HCT116 (cell line): Measurements from ENCODE around the gene CDK2AP2. TPM values are rescaled to one million over a fixed set of nuclear protein-coding genes. Genes with fewer than 3 reads are reported as not detected.

Experiments
- ATAC-seq: fragments of 200-7000 bp; cut with Tn5 transposase; 2 replicates; pipeline ENCODE4 v1.9.1; 2020; ENCODE audit warnings: mild to moderate bottlenecking, moderate library complexity
- BruUV-seq: library from RNA; stranded (reverse); fragments of 400-500 nt; replicated peaks from 2 replicates; lab custom pipeline; 2021; lab: Mats Ljungman, UMichigan
- CTCF ChIA-PET: fragments of 300-600 bp; sonication (Branson Sonifier 250); formaldehyde crosslinking; loops from one replicate; lab custom pipeline; 2021; ENCODE audit warnings: antibody characterized with exemption; lab: Charles Lee
- POLR2A ChIA-PET: fragments of 300-600, 350-600 bp; sonication (Branson Sonifier 250); formaldehyde crosslinking; loops from one replicate; lab custom pipeline; 2021; ENCODE audit warnings: antibody characterized with exemption; lab: Charles Lee
- RAD21 ChIA-PET, 2 experiments: fragments of 300-600 bp; sonication (Branson Sonifier 250); formaldehyde crosslinking; loops; one replicate each; lab custom pipeline; 2023; ENCODE audit warnings: low total read pairs in 2 of 2; ENCODE audit not compliant: uncharacterized antibody in 2 of 2, unreplicated experiment in 2 of 2, low non-redundant PET in 1 of 2; lab: Charles Lee
- DNase-seq: peaks from one replicate; pipeline ENCODE4 v3.0.0-alpha.2; 2010; ENCODE audit warnings: low read depth, low spot score
- H2AFZ ChIP-seq: fragments of 200-600 bp; shearing (Covaris generic), sonication (generic); 2 replicates; pipeline ENCODE4 v1.6.1; 2017; ENCODE audit warnings: low read depth, mixed run types, mixed read lengths, antibody characterized with exemption, low read length; ENCODE audit not compliant: poor library complexity, severe bottlenecking
- H3K27ac ChIP-seq: 2 replicates; pipeline ENCODE4 v1.5.1; 2012; ENCODE audit warnings: low read depth, low read length
- H3K27me3 ChIP-seq: fragments of 200-600 bp; sonication (generic); 2 replicates; pipeline ENCODE4 v1.6.1; 2016; ENCODE audit warnings: mixed run types, low read length, mixed read lengths; ENCODE audit not compliant: insufficient read depth
- H3K36me3 ChIP-seq, 2 experiments: fragments of 200-500 bp in 1 of 2; fragments of 200-600 bp in 1 of 2; sonication (Bioruptor generic) in 1 of 2; sonication (generic) in 1 of 2; 2 replicates each; pipeline versions ENCODE4 v1.5.1 to v1.6.1; 2014 to 2016; ENCODE audit warnings: low read length in 2 of 2, inconsistent platforms in 1 of 2, mixed read lengths in 1 of 2, mixed run types in 1 of 2; ENCODE audit not compliant: insufficient read depth in 2 of 2, control insufficient read depth in 1 of 2
- H3K4me1 ChIP-seq, 2 experiments: fragments of 200-600 bp in 1 of 2; sonication (generic) in 1 of 2; 2 replicates each; pipeline versions ENCODE4 v1.5.1 to v1.6.1; 2012 to 2017; ENCODE audit warnings: low read length in 2 of 2, inconsistent platforms in 1 of 2, mild to moderate bottlenecking in 1 of 2, mixed read lengths in 1 of 2, mixed run types in 1 of 2, moderate library complexity in 1 of 2; ENCODE audit not compliant: insufficient read depth in 2 of 2, control insufficient read depth in 1 of 2
- H3K4me2 ChIP-seq: fragments of 200-600 bp; sonication (generic); 2 replicates; pipeline ENCODE4 v1.6.1; 2017; ENCODE audit warnings: mixed run types, low read length, mixed read lengths
- H3K4me3 ChIP-seq, 2 experiments: fragments of 200-600 bp in 1 of 2; sonication (generic) in 1 of 2; replicated peaks in 1 of 2; 2 replicates each; pipeline ENCODE4 v1.5.1; 2011 to 2016; ENCODE audit warnings: low read length in 2 of 2, control low read depth in 1 of 2, low read depth in 1 of 2, mild to moderate bottlenecking in 1 of 2, mixed read lengths in 1 of 2, mixed run types in 1 of 2
- H3K79me2 ChIP-seq: fragments of 200-600 bp; sonication (generic); 2 replicates; pipeline ENCODE4 v1.6.1; 2017; ENCODE audit warnings: mild to moderate bottlenecking, mixed run types, low read length, moderate library complexity, mixed read lengths; ENCODE audit not compliant: insufficient read depth
- H3K9ac ChIP-seq: fragments of 200-600 bp; sonication (generic); 2 replicates; pipeline ENCODE4 v1.6.1; 2016; ENCODE audit warnings: low read length, mixed read lengths
- H3K9me2 ChIP-seq: fragments of 200-600 bp; sonication (generic), shearing (Covaris generic); 2 replicates; pipeline ENCODE4 v1.6.1; 2017; ENCODE audit warnings: mixed run types, mild to moderate bottlenecking, moderate library complexity; ENCODE audit not compliant: insufficient read depth
- H3K9me3 ChIP-seq, 2 experiments: fragments of 200-500 bp in 1 of 2; fragments of 200-600 bp in 1 of 2; sonication (Bioruptor generic) in 1 of 2; sonication (generic) in 1 of 2; 2 replicates each; pipeline ENCODE4 v1.6.1; 2014 to 2017; ENCODE audit warnings: low read length in 2 of 2, mixed read lengths in 2 of 2, inconsistent platforms in 1 of 2, low read depth in 1 of 2, mild to moderate bottlenecking in 1 of 2, mixed run types in 1 of 2, moderate library complexity in 1 of 2; ENCODE audit not compliant: control insufficient read depth in 1 of 2, insufficient read depth in 1 of 2
- H4K20me1 ChIP-seq: fragments of 200-600 bp; sonication (generic), shearing (Covaris generic); 2 replicates; pipeline ENCODE4 v1.6.1; 2017; ENCODE audit warnings: mixed run types, mild to moderate bottlenecking, moderate library complexity; ENCODE audit not compliant: insufficient read depth
- CBX3 ChIP-seq: IDR thresholded peaks from 2 replicates; pipeline ENCODE4 v1.6.1; 2012; ENCODE audit warnings: low read depth
- ELF1 ChIP-seq: IDR thresholded peaks from 2 replicates; pipeline ENCODE4 v1.6.1; 2012; ENCODE audit warnings: low read depth, borderline replicate concordance
- POLR2AphosphoS5 ChIP-seq: IDR thresholded peaks from 2 replicates; pipeline ENCODE4 v1.6.1; 2011; ENCODE audit warnings: mild to moderate bottlenecking, low read depth, low read length, moderate library complexity
- RAD21 ChIP-seq: IDR thresholded peaks from 2 replicates; pipeline ENCODE4 v1.6.1; 2012; ENCODE audit warnings: low read depth, mild to moderate bottlenecking
- SIN3A ChIP-seq: IDR thresholded peaks from 2 replicates; pipeline ENCODE4 v1.6.1; 2012; ENCODE audit warnings: low read depth
- ZNF274 ChIP-seq: fragments of 200-500 bp; sonication (Bioruptor generic); IDR thresholded peaks from 2 replicates; pipeline ENCODE4 v1.6.1; 2014; ENCODE audit warnings: mild to moderate bottlenecking, low read depth, low read length, inconsistent platforms
- intact Hi-C: fragments of 100-400 bp; cut with micrococcal nuclease; formaldehyde crosslinking; loops from 2 replicates; pipeline ENCODE4 v1.10.0; 2022
- total RNA-seq: library from RNA; stranded (reverse); gene quantifications from one replicate; pipeline ENCODE4 v1.2.1, GENCODE V29; 2021; ENCODE audit not compliant: unreplicated experiment
- TF ChIP-seq, protein P1 (sequence below): IDR thresholded peaks from 2 replicates; pipeline ENCODE4 v1.6.1; 2011; ENCODE audit warnings: mild to moderate bottlenecking, low read length, moderate library complexity; ENCODE audit not compliant: insufficient replicate concordance; ENCODE audit errors: extremely low read depth
- TF ChIP-seq, protein P2 (sequence below): IDR thresholded peaks from 2 replicates; pipeline ENCODE4 v1.6.1; 2012

CDK2AP2 gene
- total RNA-seq, 1 experiment from 2014 or later: 53.6 TPM

DNA sequence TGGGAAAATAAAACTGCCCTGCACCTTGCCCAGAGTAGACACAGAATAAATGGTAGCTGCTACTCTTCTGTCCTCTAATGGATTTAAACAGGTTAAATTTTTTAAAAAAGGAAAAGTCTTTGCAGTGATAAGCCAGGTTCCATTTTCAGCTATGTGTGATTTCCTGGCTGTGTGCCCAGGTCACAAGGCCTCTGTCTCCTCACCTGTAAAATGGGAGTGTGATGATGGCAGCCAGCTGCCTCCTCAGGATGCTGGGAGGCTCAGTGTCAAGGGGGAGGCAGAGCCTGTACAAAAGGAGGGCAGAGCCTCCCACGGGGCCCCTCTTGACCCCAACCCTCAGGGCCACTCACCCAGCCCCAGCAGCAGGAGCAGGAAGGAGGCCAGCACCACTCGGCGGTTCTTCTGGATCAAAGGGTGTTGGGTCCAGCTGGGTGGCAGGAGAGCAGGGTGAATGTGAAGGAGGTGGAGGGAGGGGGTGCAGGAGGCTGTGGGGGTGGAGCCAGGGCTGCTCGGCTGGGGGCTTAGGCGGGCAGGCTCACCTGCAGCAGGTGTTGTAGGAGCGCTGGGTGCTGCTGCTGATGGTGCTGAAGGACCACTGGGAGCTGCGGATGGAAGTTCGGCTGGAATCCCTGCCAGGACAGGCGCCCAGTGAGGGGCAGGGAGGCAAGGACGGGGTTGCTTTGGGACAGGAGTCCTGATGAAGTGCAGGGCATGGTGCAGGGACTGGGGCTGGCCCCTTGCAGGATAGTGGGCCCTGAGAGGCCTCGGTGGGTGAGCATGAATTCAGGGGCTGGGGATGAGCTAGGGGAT, 40.8 kb downstream of the CDK2AP2 start:
- H3K4me1 ChIP-seq: peaks cover 35 to 59% of the 10 kb centered on the region in 2 experiments
- BruUV-seq: TSS peak; percentile 8
- H3K27me3 ChIP-seq: no peaks in the 10 kb centered on the region
- no peaks in the 10 kb centered on the region for H3K9me2 ChIP-seq
- no peaks in the 10 kb centered on the region for H4K20me1 ChIP-seq
- H3K27ac ChIP-seq: peak overlapping the region; percentile 98
- H3K9ac ChIP-seq: peak overlapping the region; percentile 95
- POLR2A ChIA-PET: interaction anchor here (1.0 kb wide), 1 partner anchor 113 kb away, joined by 3 read pairs; no protein-coding TSS in a partner anchor
- no peak overlapping the region for H2AFZ ChIP-seq
- no peaks in the 10 kb centered on the region for H3K36me3 ChIP-seq
- peaks cover 15% of the 10 kb centered on the region; the same call in 1 of the 2 replicates for H3K79me2 ChIP-seq
- RAD21 ChIA-PET: no interaction called here
- no peak for DNase-seq
- TF ChIP-seq POLR2AphosphoS5 (peak; percentile 10; the same call in 1 of the 2 replicates), ELF1 (no peak)
- TF ChIP-seq, all 23 proteins: peak for 1
- ATAC-seq: no peak
- Histone ChIP-seq H3K9me3 (no peaks in the 10 kb centered on the region), H3K4me2 (peak overlapping the region; percentile 100), H3K4me3 (peak overlapping the region; percentile 82 to 95)
- CTCF ChIA-PET: interaction anchor here (1.5 to 1.9 kb wide), 2 partner anchors 28 to 66 kb away, joined by 3 to 8 read pairs; partner anchors contain the start of gene PPP1CA
- intact Hi-C loops: loop anchor here (5.0 kb wide), 1 partner anchor 115 kb away; the partner anchor contains the start of gene POLD4

DNA sequence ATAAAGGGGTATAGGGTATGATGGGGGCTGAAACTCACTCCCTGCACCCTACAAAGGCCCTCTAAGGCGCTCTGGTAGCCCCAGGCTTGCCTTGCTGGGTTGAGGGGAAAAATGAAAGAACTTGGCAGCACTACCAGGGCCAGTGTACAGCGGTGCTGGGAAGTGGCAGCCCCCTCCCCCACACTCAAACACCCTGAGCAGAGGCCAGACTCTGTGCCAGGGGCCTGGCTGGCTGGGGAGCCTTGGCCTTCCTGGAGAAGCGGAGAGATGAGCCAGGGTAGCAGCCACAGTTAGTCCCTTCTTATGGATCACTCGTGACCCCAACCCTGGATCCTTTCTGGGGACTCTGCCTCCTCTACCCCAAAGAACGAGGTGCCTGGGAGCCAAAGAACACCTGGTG, 41.6 kb downstream of the CDK2AP2 start:
- Histone ChIP-seq H3K4me2 (peak overlapping the region; percentile 100), H3K27ac (peak overlapping the region; percentile 98), H3K9me3 (no peaks in the 10 kb centered on the region), H3K9me2 (no peaks in the 10 kb centered on the region)
- POLR2A ChIA-PET: interaction anchor here (1.0 kb wide), 1 partner anchor 8 kb away, joined by 3 read pairs; no protein-coding TSS in a partner anchor
- TF ChIP-seq ZNF274: no peak
- TF ChIP-seq SIN3A: no peak
- TF ChIP-seq, protein P1, sequence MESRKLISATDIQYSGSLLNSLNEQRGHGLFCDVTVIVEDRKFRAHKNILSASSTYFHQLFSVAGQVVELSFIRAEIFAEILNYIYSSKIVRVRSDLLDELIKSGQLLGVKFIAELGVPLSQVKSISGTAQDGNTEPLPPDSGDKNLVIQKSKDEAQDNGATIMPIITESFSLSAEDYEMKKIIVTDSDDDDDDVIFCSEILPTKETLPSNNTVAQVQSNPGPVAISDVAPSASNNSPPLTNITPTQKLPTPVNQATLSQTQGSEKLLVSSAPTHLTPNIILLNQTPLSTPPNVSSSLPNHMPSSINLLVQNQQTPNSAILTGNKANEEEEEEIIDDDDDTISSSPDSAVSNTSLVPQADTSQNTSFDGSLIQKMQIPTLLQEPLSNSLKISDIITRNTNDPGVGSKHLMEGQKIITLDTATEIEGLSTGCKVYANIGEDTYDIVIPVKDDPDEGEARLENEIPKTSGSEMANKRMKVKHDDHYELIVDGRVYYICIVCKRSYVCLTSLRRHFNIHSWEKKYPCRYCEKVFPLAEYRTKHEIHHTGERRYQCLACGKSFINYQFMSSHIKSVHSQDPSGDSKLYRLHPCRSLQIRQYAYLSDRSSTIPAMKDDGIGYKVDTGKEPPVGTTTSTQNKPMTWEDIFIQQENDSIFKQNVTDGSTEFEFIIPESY: no peak
- TF ChIP-seq CBX3: no peak
- TF ChIP-seq, protein P2, sequence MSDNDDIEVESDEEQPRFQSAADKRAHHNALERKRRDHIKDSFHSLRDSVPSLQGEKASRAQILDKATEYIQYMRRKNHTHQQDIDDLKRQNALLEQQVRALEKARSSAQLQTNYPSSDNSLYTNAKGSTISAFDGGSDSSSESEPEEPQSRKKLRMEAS: no peak
- no peak for TF ChIP-seq RAD21
- TF ChIP-seq, all 23 proteins: peak for 0
- Histone ChIP-seq H3K27me3 (no peaks in the 10 kb centered on the region), H3K36me3 (no peaks in the 10 kb centered on the region), H2AFZ (no peak overlapping the region), H4K20me1 (no peaks in the 10 kb centered on the region), H3K9ac (no peak overlapping the region), H3K4me3 (no peak overlapping the region), H3K4me1 (peaks cover 35 to 59% of the 10 kb centered on the region in 2 experiments), H3K79me2 (peaks cover 15% of the 10 kb centered on the region; the same call in 1 of the 2 replicates)
- ATAC-seq (no peak), DNase-seq (no peak)
- intact Hi-C loops: loop anchor here (5.0 kb wide), 1 partner anchor 114 kb away; the partner anchor contains the start of gene POLD4
- CTCF ChIA-PET: interaction anchor here (1.5 kb wide), 1 partner anchor 27 kb away, joined by 3 read pairs; no protein-coding TSS in a partner anchor
- BruUV-seq: no TSS peak
- RAD21 ChIA-PET: no interaction called here
